LNCAP (cell line): Measurements from ENCODE around the gene CORT.

Experiments
- TF ChIP-seq, protein P1 (sequence below): fragments of 450-650 bp; IDR thresholded peaks from 2 replicates; pipeline ENCODE4 v1.5.1; 2017; ENCODE audit warnings: mild to moderate bottlenecking

Gene CORT

GRCh38 chr1:10433790-10434189 lies 16.0 kb upstream of the CORT start:
- TF ChIP-seq, protein P1, sequence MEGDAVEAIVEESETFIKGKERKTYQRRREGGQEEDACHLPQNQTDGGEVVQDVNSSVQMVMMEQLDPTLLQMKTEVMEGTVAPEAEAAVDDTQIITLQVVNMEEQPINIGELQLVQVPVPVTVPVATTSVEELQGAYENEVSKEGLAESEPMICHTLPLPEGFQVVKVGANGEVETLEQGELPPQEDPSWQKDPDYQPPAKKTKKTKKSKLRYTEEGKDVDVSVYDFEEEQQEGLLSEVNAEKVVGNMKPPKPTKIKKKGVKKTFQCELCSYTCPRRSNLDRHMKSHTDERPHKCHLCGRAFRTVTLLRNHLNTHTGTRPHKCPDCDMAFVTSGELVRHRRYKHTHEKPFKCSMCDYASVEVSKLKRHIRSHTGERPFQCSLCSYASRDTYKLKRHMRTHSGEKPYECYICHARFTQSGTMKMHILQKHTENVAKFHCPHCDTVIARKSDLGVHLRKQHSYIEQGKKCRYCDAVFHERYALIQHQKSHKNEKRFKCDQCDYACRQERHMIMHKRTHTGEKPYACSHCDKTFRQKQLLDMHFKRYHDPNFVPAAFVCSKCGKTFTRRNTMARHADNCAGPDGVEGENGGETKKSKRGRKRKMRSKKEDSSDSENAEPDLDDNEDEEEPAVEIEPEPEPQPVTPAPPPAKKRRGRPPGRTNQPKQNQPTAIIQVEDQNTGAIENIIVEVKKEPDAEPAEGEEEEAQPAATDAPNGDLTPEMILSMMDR: no peak

GRCh38 chr1:10434590-10434989 lies 15.2 kb upstream of the CORT start:
- TF ChIP-seq, protein P1: no peak

DNA sequence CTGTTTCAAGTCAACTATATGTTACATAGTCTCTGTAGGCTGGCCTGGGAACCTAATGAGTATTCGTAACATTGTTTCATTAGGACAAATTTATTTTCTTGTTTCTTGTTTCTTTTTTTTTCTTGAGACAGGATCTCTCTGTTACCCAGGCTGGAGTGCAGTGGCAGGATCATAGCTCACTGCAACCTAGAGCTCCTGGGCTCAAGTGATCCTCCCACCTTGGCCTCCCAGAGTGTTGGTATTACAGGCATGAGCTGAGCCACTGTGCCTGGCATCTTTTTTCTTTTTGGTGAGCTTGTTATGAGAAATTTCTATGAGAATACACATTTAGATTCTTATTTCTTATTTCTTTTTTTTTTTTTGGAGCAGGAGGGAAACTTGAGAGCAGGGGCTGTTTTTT lies 12.8 kb upstream of the CORT start:
- TF ChIP-seq, protein P1: no peak

DNA sequence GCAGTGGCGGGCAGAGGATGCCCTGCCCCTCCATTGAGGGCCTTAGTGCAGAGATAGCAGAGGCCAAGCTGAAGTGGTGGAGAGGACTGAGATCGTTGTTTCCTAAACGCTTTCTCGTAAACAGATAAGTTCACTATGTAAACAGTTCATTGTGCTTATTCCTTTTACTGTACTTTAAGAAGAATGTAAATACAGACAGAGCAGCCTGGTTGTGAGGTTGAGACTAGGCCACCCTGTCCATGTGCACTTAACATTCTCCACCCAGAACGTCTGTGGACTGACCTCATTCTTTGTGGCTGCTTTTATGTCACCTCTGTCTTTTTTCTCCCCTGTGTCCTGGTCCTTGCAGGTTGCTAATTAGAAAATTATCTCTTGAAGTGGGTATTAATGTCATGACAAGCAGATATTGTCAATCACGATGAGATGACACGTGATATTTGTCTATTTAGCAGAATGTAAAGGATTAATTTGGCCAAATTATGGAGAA lies 11.1 kb upstream of the CORT start:
- TF ChIP-seq, protein P1: no peak

GRCh38 chr1:10440305-10440704 lies 9.5 kb upstream of the CORT start:
- TF ChIP-seq, protein P1: no peak

DNA sequence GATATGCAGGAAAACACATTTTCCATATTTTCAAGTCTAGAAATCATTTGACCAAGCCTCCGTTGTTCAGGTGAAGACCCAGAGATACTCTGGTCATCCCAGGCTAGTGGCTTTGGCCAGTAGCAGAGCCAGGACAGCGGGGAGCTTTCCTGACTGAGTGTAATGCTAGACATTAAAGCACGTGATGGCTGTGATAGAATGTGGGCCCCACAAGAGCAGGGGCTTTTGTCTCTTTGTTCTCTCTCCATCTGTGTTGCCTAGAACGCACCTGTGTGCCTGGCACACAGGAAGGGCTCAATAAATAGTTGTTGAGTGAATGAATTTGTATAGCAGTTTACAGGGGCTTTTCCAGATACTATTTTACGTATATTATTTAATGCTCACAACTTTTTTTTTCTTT lies 9.0 kb upstream of the CORT start:
- TF ChIP-seq, protein P1: no peak

DNA sequence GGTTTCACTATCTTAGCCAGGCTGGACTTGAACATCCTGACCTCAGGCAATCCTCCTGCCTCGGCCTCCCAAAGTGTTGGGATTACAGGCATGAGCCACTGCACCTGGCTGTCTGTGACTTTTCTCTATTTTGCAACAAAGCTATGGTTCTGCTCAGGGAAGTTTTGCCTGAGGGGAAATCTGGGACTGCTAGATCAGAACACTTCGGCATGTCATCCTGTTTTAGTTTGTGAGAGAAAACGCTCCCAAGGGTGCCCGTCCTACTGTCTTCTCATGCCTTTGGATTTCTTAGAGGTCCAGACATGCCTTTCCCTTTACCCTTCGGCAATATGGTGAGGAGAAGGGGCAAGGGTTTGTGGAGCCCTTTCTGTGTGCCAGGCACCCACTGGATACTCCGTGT lies 5.6 kb upstream of the CORT start:
- TF ChIP-seq, protein P1: no peak

DNA sequence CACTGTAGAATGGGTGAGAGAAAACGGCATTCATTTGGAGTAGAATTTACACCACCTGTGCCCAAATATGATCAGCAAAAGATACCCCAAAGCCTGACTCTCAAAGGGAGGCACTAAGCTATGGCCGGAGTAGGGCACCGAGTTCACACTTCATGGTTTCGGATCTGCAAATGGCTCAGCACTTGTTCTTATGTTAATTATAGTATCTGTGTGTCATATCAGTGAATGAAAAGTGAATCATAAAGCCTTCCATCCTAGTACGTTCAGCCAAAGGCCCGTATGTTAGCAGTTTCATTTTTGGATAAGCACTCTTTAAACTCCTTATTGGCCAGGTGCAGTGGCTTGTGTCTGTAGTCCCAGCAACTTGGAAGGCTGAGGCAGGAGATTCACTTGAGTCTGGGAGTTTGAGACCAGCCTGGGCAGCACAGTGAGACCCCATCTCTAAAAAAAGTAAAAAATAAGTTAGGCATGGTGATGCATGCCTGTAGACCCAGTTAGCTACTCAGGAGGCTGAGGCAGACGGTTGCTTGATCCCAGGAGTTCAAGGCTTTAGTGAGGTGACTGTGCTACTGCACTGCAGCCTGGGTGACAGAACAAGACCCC lies 4.9 kb upstream of the CORT start:
- TF ChIP-seq, protein P1: no peak
